Neural cell (in vitro differentiated cells): ENCODE results near the gene PHACTR2. TPM values are rescaled to one million over a fixed set of nuclear protein-coding genes. Genes with fewer than 3 reads are reported as not detected.

Experiments
- H2AFZ ChIP-seq: fragments of 200-600, 300-800 bp; sonication (generic), shearing (Covaris generic); 2 replicates; pipeline ENCODE4 v1.6.0; 2014; ENCODE audit warnings: low read depth, mild to moderate bottlenecking, antibody characterized with exemption, low read length, moderate library complexity
- H3F3A ChIP-seq: fragments of 200-600 bp; shearing (Covaris generic); 2 replicates; pipeline ENCODE4 v1.6.1; 2016; ENCODE audit warnings: mild to moderate bottlenecking, moderate library complexity, mixed read lengths, antibody characterized with exemption, low read length; ENCODE audit not compliant: insufficient read depth, poor library complexity, severe bottlenecking
- H3K27ac ChIP-seq: fragments of 200-600, 300-800 bp; sonication (generic), shearing (Covaris generic); 2 replicates; pipeline ENCODE4 v1.5.1; 2014; ENCODE audit warnings: mild to moderate bottlenecking, low read length, moderate library complexity
- H3K27me3 ChIP-seq: fragments of 300-800, 200-600 bp; sonication (generic), shearing (Covaris generic); 2 replicates; pipeline ENCODE4 v1.6.0; 2014; ENCODE audit warnings: mild to moderate bottlenecking, low read depth, low read length, moderate library complexity; ENCODE audit not compliant: insufficient read depth
- H3K36me3 ChIP-seq: fragments of 300-800, 200-600 bp; sonication (generic), shearing (Covaris generic); 2 replicates; pipeline ENCODE4 v1.5.1; 2014; ENCODE audit warnings: mild to moderate bottlenecking, antibody characterized with exemption, low read length, moderate library complexity; ENCODE audit not compliant: insufficient read depth
- H3K4me2 ChIP-seq: fragments of 300-800, 200-600 bp; sonication (generic), shearing (Covaris generic); 2 replicates; pipeline ENCODE4 v1.6.0; 2014; ENCODE audit warnings: mild to moderate bottlenecking, low read length
- H3K4me3 ChIP-seq: fragments of 300-800, 200-600 bp; sonication (generic), shearing (Covaris generic); 2 replicates; pipeline ENCODE4 v1.5.1; 2014; ENCODE audit warnings: mild to moderate bottlenecking, low read length, moderate library complexity
- H3K79me2 ChIP-seq: fragments of 200-600 bp; shearing (Covaris generic); replicated peaks from 2 replicates; pipeline ENCODE4 v1.6.0; 2014; ENCODE audit warnings: mild to moderate bottlenecking, low read length, moderate library complexity; ENCODE audit not compliant: insufficient read depth
- H3K9ac ChIP-seq: fragments of 300-800, 200-600 bp; sonication (generic), shearing (Covaris generic); 2 replicates; pipeline ENCODE4 v1.6.1; 2016; ENCODE audit warnings: mild to moderate bottlenecking, low read length, mixed read lengths
- H3K9me2 ChIP-seq: fragments of 200-600 bp; shearing (Covaris generic); 2 replicates; pipeline ENCODE4 v1.6.1; 2016; ENCODE audit warnings: mild to moderate bottlenecking, low read length, mixed read lengths; ENCODE audit not compliant: insufficient read depth
- H3K9me3 ChIP-seq: fragments of 200-600, 300-800 bp; sonication (generic), shearing (Covaris generic); 2 replicates; pipeline ENCODE4 v1.6.1; 2016; ENCODE audit warnings: mild to moderate bottlenecking, mixed run types, low read length, moderate library complexity, mixed read lengths
- H4K20me1 ChIP-seq: fragments of 200-600 bp; shearing (Covaris generic); 2 replicates; pipeline ENCODE4 v1.6.1; 2016; ENCODE audit warnings: mild to moderate bottlenecking, mixed run types; ENCODE audit not compliant: insufficient read depth
- EP300 ChIP-seq: fragments of 450-650 bp; conservative IDR thresholded peaks from 2 replicates; pipeline ENCODE4 v1.6.1; 2014; ENCODE audit warnings: antibody characterized with exemption, mild to moderate bottlenecking, moderate library complexity; ENCODE audit not compliant: poor library complexity, severe bottlenecking
- EZH2 ChIP-seq: fragments of 200-600, 300-800 bp; shearing (Covaris generic), sonication (generic); IDR thresholded peaks from 2 replicates; pipeline ENCODE4 v1.6.1; 2014; ENCODE audit warnings: antibody characterized with exemption, low read length, borderline replicate concordance, mild to moderate bottlenecking; ENCODE audit not compliant: insufficient read depth, poor library complexity, severe bottlenecking
- MXI1 ChIP-seq: fragments of 450-650 bp; conservative IDR thresholded peaks from 2 replicates; pipeline ENCODE4 v1.6.1; 2014; ENCODE audit warnings: antibody characterized with exemption, mild to moderate bottlenecking; ENCODE audit not compliant: poor library complexity, severe bottlenecking
- POLR2AphosphoS5 ChIP-seq: IDR thresholded peaks from 2 replicates; pipeline ENCODE4 v1.6.1; 2012
- RAD21 ChIP-seq: fragments of 450-650 bp; conservative IDR thresholded peaks from 2 replicates; pipeline ENCODE4 v1.6.1; 2014; ENCODE audit warnings: antibody characterized with exemption, mild to moderate bottlenecking, moderate library complexity
- SMC3 ChIP-seq: fragments of 450-650 bp; conservative IDR thresholded peaks from 2 replicates; pipeline ENCODE4 v1.6.1; 2014; ENCODE audit warnings: antibody characterized with exemption, mild to moderate bottlenecking, moderate library complexity; ENCODE audit not compliant: poor library complexity
- TAF1 ChIP-seq: IDR thresholded peaks from 2 replicates; pipeline ENCODE4 v1.6.1; 2012; ENCODE audit warnings: low read depth
- polyA plus RNA-seq: library from polyadenylated mRNA; depleted of rRNA; stranded (reverse); fragments of >200 nt; gene quantifications from 2 replicates; pipeline ENCODE4 v1.2.3, GENCODE V29; 2014
- TF ChIP-seq, protein P1 (sequence below): fragments of 450-650 bp; IDR thresholded peaks from 2 replicates; pipeline ENCODE4 v1.5.1; 2014; ENCODE audit warnings: antibody characterized with exemption, mild to moderate bottlenecking, moderate library complexity; ENCODE audit not compliant: poor library complexity, severe bottlenecking
- TF ChIP-seq, protein P2 (sequence below): IDR thresholded peaks from 2 replicates; pipeline ENCODE4 v1.6.1; 2012; ENCODE audit warnings: borderline replicate concordance

Gene PHACTR2
- polyA plus RNA-seq, 1 donor from 2014 or later: 2.8 TPM

DNA sequence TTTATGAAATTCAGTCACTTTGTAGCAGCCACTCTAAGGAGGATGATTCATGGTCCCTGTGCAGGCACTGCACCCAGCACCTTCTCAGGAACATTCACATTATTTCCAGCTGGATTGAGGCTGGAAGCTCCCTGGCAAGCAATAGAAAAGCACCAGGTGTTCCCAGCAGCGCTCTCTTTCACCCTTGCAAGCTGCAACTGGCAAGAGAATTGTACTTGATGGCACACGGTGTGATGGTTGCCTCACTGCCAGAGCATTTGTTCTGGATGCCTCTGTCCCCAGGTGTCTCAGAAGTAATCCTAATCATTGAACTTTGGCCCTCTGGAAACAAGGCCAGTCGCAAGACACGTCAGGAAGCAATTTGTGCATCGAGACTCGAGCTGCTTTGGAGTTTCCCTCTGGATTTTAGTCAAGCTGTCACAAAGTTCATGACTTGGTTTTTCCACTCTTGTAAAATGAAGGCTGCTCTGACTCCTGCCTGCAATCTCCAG, 24.9 kb upstream of the PHACTR2 start:
- Histone ChIP-seq H3K4me3 (no peak overlapping the region), H3K9ac (no peak overlapping the region), H3K36me3 (no peaks in the 10 kb centered on the region), H3K27ac (no peak overlapping the region), H3F3A (no peaks in the 10 kb centered on the region), H3K9me2 (no peaks in the 10 kb centered on the region), H3K9me3 (no peaks in the 10 kb centered on the region), H2AFZ (no peak overlapping the region), H3K27me3 (no peaks in the 10 kb centered on the region), H3K4me2 (no peak overlapping the region), H4K20me1 (no peaks in the 10 kb centered on the region), H3K79me2 (no peaks in the 10 kb centered on the region)
- TF ChIP-seq EZH2 (no peak), RAD21 (no peak), EP300 (no peak), TAF1 (no peak), MXI1 (no peak), POLR2AphosphoS5 (no peak), SMC3 (no peak)
- TF ChIP-seq, protein P1, sequence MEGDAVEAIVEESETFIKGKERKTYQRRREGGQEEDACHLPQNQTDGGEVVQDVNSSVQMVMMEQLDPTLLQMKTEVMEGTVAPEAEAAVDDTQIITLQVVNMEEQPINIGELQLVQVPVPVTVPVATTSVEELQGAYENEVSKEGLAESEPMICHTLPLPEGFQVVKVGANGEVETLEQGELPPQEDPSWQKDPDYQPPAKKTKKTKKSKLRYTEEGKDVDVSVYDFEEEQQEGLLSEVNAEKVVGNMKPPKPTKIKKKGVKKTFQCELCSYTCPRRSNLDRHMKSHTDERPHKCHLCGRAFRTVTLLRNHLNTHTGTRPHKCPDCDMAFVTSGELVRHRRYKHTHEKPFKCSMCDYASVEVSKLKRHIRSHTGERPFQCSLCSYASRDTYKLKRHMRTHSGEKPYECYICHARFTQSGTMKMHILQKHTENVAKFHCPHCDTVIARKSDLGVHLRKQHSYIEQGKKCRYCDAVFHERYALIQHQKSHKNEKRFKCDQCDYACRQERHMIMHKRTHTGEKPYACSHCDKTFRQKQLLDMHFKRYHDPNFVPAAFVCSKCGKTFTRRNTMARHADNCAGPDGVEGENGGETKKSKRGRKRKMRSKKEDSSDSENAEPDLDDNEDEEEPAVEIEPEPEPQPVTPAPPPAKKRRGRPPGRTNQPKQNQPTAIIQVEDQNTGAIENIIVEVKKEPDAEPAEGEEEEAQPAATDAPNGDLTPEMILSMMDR: no peak
- TF ChIP-seq, protein P2, sequence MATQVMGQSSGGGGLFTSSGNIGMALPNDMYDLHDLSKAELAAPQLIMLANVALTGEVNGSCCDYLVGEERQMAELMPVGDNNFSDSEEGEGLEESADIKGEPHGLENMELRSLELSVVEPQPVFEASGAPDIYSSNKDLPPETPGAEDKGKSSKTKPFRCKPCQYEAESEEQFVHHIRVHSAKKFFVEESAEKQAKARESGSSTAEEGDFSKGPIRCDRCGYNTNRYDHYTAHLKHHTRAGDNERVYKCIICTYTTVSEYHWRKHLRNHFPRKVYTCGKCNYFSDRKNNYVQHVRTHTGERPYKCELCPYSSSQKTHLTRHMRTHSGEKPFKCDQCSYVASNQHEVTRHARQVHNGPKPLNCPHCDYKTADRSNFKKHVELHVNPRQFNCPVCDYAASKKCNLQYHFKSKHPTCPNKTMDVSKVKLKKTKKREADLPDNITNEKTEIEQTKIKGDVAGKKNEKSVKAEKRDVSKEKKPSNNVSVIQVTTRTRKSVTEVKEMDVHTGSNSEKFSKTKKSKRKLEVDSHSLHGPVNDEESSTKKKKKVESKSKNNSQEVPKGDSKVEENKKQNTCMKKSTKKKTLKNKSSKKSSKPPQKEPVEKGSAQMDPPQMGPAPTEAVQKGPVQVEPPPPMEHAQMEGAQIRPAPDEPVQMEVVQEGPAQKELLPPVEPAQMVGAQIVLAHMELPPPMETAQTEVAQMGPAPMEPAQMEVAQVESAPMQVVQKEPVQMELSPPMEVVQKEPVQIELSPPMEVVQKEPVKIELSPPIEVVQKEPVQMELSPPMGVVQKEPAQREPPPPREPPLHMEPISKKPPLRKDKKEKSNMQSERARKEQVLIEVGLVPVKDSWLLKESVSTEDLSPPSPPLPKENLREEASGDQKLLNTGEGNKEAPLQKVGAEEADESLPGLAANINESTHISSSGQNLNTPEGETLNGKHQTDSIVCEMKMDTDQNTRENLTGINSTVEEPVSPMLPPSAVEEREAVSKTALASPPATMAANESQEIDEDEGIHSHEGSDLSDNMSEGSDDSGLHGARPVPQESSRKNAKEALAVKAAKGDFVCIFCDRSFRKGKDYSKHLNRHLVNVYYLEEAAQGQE: no peak

DNA sequence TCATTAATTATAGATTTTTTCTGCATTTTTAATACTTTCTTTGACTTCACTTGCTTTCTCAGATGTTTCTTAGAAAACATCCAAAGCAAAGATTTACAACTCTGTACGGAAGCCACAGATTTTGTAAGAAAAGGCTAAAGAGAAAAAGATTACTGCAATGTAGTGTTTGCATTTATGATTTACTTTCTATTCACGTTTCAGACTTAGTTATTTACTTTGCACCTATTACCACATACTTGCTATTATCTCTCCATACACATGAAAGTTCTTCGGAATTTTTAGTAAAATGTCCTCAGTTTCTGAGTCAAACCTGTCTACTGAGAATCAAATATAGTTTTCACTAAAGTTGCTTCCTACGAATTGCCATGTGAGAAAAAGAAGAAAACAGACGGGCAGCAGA, 22.2 kb upstream of the PHACTR2 start:
- H3K27me3 ChIP-seq: no peaks in the 10 kb centered on the region
- H3K9me2 ChIP-seq: no peaks in the 10 kb centered on the region
- H3K4me3 ChIP-seq: no peak overlapping the region
- TF ChIP-seq EP300 (no peak), SMC3 (no peak), MXI1 (no peak), RAD21 (no peak), EZH2 (no peak), TAF1 (no peak), POLR2AphosphoS5 (no peak)
- TF ChIP-seq, protein P1: no peak
- TF ChIP-seq, protein P2: no peak
- no peaks in the 10 kb centered on the region for H3F3A ChIP-seq
- no peaks in the 10 kb centered on the region for H3K9me3 ChIP-seq
- no peak overlapping the region for H3K27ac ChIP-seq
- no peaks in the 10 kb centered on the region for H3K36me3 ChIP-seq
- no peak overlapping the region for H3K4me2 ChIP-seq
- H3K79me2 ChIP-seq: no peaks in the 10 kb centered on the region
- no peaks in the 10 kb centered on the region for H4K20me1 ChIP-seq
- no peak overlapping the region for H3K9ac ChIP-seq
- no peak overlapping the region for H2AFZ ChIP-seq
